OCI-LY7 (cell line): ENCODE results near the gene SHH. TPM values are rescaled to one million over a fixed set of nuclear protein-coding genes. Genes with fewer than 3 reads are reported as not detected.

Experiments
- BruUV-seq: library from RNA; stranded (reverse); fragments of 400-500 nt; replicated peaks from 2 replicates; lab custom pipeline; 2021; lab: Mats Ljungman, UMichigan
- CTCF ChIA-PET: fragments of 300-600 bp; sonication (Branson Sonifier 250); formaldehyde crosslinking; loops from one replicate; lab custom pipeline; 2022; ENCODE audit warnings: antibody characterized with exemption; ENCODE audit not compliant: unreplicated experiment; lab: Charles Lee
- POLR2A ChIA-PET: fragments of 300-600 bp; sonication (Branson Sonifier 250); formaldehyde crosslinking; loops from one replicate; lab custom pipeline; 2022; ENCODE audit warnings: antibody characterized with exemption; lab: Charles Lee
- DNase-seq: peaks from one replicate; pipeline ENCODE4 v3.0.0-alpha.2; 2015; ENCODE audit warnings: low spot score
- H2AFZ ChIP-seq: fragments of 200-600 bp; sonication (generic), shearing (Covaris generic); 2 replicates; pipeline ENCODE4 v1.6.1; 2014; ENCODE audit warnings: mild to moderate bottlenecking, antibody characterized with exemption, low read length, moderate library complexity
- H3K27ac ChIP-seq: fragments of 200-600 bp; sonication (generic); 2 replicates; pipeline ENCODE4 v1.5.1; 2014; ENCODE audit warnings: mixed run types, low read depth, mild to moderate bottlenecking, moderate library complexity, low read length, inconsistent platforms; ENCODE audit not compliant: poor library complexity, severe bottlenecking
- H3K36me3 ChIP-seq: fragments of 200-600 bp; sonication (generic); 2 replicates; pipeline ENCODE4 v1.6.1; 2014; ENCODE audit warnings: mild to moderate bottlenecking, antibody characterized with exemption, low read length, moderate library complexity, mixed read lengths; ENCODE audit not compliant: insufficient read depth
- H3K4me1 ChIP-seq: fragments of 200-600 bp; sonication (generic); 2 replicates; pipeline ENCODE4 v1.5.1; 2014; ENCODE audit warnings: mild to moderate bottlenecking, low read length; ENCODE audit not compliant: insufficient read depth, poor library complexity, severe bottlenecking
- H3K4me2 ChIP-seq: fragments of 200-600 bp; sonication (generic); 2 replicates; pipeline ENCODE4 v1.6.1; 2014; ENCODE audit warnings: mild to moderate bottlenecking, low read length
- H3K4me3 ChIP-seq: fragments of 200-600 bp; sonication (generic); 2 replicates; pipeline ENCODE4 v1.5.1; 2014; ENCODE audit warnings: mild to moderate bottlenecking, low read depth, low read length; ENCODE audit not compliant: poor library complexity, severe bottlenecking
- H3K79me2 ChIP-seq: fragments of 200-600 bp; sonication (generic); 2 replicates; pipeline ENCODE4 v1.6.1; 2016; ENCODE audit warnings: low read depth, mild to moderate bottlenecking, low read length, moderate library complexity, mixed read lengths; ENCODE audit not compliant: insufficient read depth
- H3K9me2 ChIP-seq: fragments of 200-600 bp; sonication (generic); 2 replicates; pipeline ENCODE4 v1.6.1; 2016; ENCODE audit warnings: mild to moderate bottlenecking, low read length, mixed read lengths; ENCODE audit not compliant: insufficient read depth
- H3K9me3 ChIP-seq: fragments of 200-600 bp; sonication (generic); 2 replicates; pipeline ENCODE4 v1.6.1; 2014; ENCODE audit warnings: mild to moderate bottlenecking, mixed run types, low read length, mixed read lengths
- H4K20me1 ChIP-seq: fragments of 200-600 bp; sonication (generic); 2 replicates; pipeline ENCODE4 v1.6.1; 2014; ENCODE audit warnings: mild to moderate bottlenecking, antibody characterized with exemption, low read length, moderate library complexity, mixed read lengths; ENCODE audit not compliant: insufficient read depth
- CTCF ChIP-seq: fragments of 200-600 bp; sonication (generic); conservative IDR thresholded peaks from 2 replicates; pipeline ENCODE4 v1.5.1; 2014; ENCODE audit warnings: mild to moderate bottlenecking, antibody characterized with exemption, low read length, moderate library complexity, mixed read lengths
- EZH2phosphoT487 ChIP-seq: fragments of 200-600 bp; sonication (generic); IDR thresholded peaks from 2 replicates; pipeline ENCODE4 v1.6.1; 2018; ENCODE audit warnings: low read depth, borderline replicate concordance, mild to moderate bottlenecking, mixed run types, antibody characterized with exemption, low read length, moderate library complexity, mixed read lengths
- intact Hi-C: fragments of 100-400 bp; cut with micrococcal nuclease; formaldehyde crosslinking; loops from one replicate; pipeline ENCODE4 v1.10.0; 2022; ENCODE audit not compliant: unreplicated experiment
- total RNA-seq, 2 experiments: library from RNA; depleted of rRNA in 1 of 2; stranded (reverse); fragments of >200 nt in 1 of 2; shearing (Covaris generic) in 1 of 2; gene quantifications; 2 replicates each; pipeline ENCODE4 v1.2.3, GENCODE V29; 2014 to 2022

SHH gene
- total RNA-seq, 2 experiments from 2014 or later: not detected

DNA sequence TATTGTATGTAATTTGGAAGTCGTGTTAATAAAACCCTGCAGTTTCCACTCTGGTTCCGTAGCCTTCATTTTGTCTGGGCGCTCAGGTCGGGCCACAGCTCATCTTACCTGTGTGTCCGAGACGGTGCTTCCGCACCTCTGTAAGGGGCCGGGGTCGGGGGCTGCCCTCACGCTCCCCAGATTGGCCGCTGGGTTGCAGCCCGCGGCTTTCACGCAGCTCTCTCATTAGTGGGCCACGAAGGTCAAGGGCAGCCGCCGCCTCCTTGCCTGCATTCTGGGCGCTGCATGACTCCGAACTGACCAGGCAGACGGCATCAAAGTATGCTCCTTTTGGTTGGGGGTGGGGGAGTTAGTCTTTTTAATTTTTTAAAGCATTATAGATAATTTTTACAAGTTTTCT is 30.8 kb downstream of the SHH start:
- no TSS peak for BruUV-seq

DNA sequence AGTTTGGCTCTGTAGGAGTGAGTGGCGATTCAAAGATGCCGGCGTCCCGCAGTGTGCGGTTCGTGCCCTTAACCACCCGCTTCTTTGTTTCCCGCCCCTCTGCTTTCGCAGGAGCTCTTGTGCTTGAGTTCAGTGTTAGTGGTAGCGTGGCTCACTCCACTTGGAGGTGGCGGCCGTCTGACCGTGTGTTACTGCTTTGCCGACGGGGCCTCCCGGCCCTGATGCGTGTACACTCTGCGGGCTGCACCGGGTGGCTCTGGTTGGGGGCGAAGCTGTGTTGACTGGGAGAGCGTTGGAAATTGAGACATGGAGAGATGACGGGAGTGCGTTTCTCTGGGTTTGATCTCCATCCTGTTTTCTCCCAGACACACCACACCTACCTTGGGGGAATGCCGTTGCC is 31.4 kb downstream of the SHH start:
- H3K4me1 ChIP-seq: no peaks in the 10 kb centered on the region
- H3K9me3 ChIP-seq: no peaks in the 10 kb centered on the region
- no peak for DNase-seq
- CTCF ChIA-PET: no interaction called here
- H3K27ac ChIP-seq: no peak overlapping the region
- H3K36me3 ChIP-seq: peaks cover 67% of the 10 kb centered on the region
- H3K9me2 ChIP-seq: no peaks in the 10 kb centered on the region
- H4K20me1 ChIP-seq: peaks cover 5% of the 10 kb centered on the region; the same call in 1 of the 2 replicates
- no peak overlapping the region for H3K4me2 ChIP-seq
- TF ChIP-seq CTCF: no peak
- no peak for TF ChIP-seq EZH2phosphoT487
- POLR2A ChIA-PET: interaction anchor here (0.6 kb wide), 1 partner anchor 188 kb away, joined by 3 read pairs; no protein-coding TSS in a partner anchor
- no peak overlapping the region for H3K4me3 ChIP-seq
- intact Hi-C loops: no loop called here
- no TSS peak for BruUV-seq
- H3K79me2 ChIP-seq: no peaks in the 10 kb centered on the region
- H2AFZ ChIP-seq: no peak overlapping the region

More for the DNA sequence above, 30.8 kb downstream of the SHH start:
- intact Hi-C loops: no loop called here
- POLR2A ChIA-PET: no interaction called here
- H3K9me3 ChIP-seq: no peaks in the 10 kb centered on the region
- H3K9me2 ChIP-seq: no peaks in the 10 kb centered on the region
- H3K79me2 ChIP-seq: no peaks in the 10 kb centered on the region
- peaks cover 62% of the 10 kb centered on the region for H3K36me3 ChIP-seq
- no peak for DNase-seq
- H3K4me1 ChIP-seq: no peaks in the 10 kb centered on the region
- CTCF ChIA-PET: no interaction called here
- no peak overlapping the region for H3K4me2 ChIP-seq
- H2AFZ ChIP-seq: no peak overlapping the region
- no peak for TF ChIP-seq EZH2phosphoT487
- TF ChIP-seq CTCF: no peak
- peaks cover 5% of the 10 kb centered on the region; the same call in 1 of the 2 replicates for H4K20me1 ChIP-seq
- no peak overlapping the region for H3K4me3 ChIP-seq
- no peak overlapping the region for H3K27ac ChIP-seq

DNA sequence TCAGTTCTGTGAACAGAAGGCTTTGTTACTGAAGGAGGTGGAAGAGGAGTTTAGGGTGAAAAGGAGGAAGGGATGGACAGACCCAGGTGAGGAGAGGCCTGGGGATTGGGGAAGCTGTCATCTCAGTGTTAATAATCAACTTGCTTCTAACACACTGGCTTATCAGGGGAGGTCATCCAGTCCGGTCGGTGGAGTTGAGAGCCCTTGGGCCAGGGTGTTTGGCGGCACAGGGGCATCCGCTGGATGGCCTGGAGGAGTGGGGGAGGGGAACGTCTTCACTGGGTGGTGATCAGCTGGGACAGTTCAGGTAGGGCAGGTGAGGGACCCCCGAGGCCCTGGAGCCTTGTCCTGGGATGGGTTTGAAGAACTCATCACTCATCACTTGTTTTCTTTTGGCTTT is 33.9 kb downstream of the SHH start:
- H3K9me2 ChIP-seq: no peaks in the 10 kb centered on the region
- H4K20me1 ChIP-seq: peaks cover 5% of the 10 kb centered on the region; the same call in 1 of the 2 replicates
- H2AFZ ChIP-seq: no peak overlapping the region
- H3K36me3 ChIP-seq: peaks cover 78% of the 10 kb centered on the region
- no TSS peak for BruUV-seq
- H3K9me3 ChIP-seq: no peaks in the 10 kb centered on the region
- H3K27ac ChIP-seq: no peak overlapping the region
- H3K4me1 ChIP-seq: no peaks in the 10 kb centered on the region
- ChIA-PET POLR2A (interaction anchor here (0.6 to 0.7 kb wide), 2 partner anchors 382 to 1403 kb away, joined by 3 to 6 read pairs; no protein-coding TSS in a partner anchor), CTCF (no interaction called here)
- H3K4me2 ChIP-seq: no peak overlapping the region
- intact Hi-C loops: no loop called here
- DNase-seq: no peak
- TF ChIP-seq CTCF: no peak
- TF ChIP-seq EZH2phosphoT487: no peak
- H3K79me2 ChIP-seq: no peaks in the 10 kb centered on the region
- H3K4me3 ChIP-seq: no peak overlapping the region
